OCI-LY1 (cell line): ENCODE results near the gene FAM131A.

Source experiments
- H2AFZ ChIP-seq: fragments of 200-600 bp; sonication (generic), shearing (Covaris generic); 2 replicates; pipeline ENCODE4 v1.6.0; 2014; ENCODE audit warnings: antibody characterized with exemption, mild to moderate bottlenecking, low read length
- H3F3A ChIP-seq: fragments of 200-600 bp; sonication (generic), shearing (Covaris generic); 2 replicates; pipeline ENCODE4 v1.6.0; 2014; ENCODE audit warnings: mild to moderate bottlenecking, antibody characterized with exemption, low read length, moderate library complexity; ENCODE audit not compliant: insufficient read depth
- H3K27ac ChIP-seq: fragments of 200-600 bp; sonication (generic); 2 replicates; pipeline ENCODE4 v1.5.1; 2014; ENCODE audit warnings: low read length, mixed run types, mild to moderate bottlenecking, low read depth; ENCODE audit not compliant: poor library complexity, severe bottlenecking
- H3K27me3 ChIP-seq: fragments of 200-600 bp; sonication (generic); 2 replicates; pipeline ENCODE4 v1.6.0; 2014; ENCODE audit warnings: antibody characterized with exemption, mild to moderate bottlenecking, low read length, moderate library complexity; ENCODE audit not compliant: insufficient read depth
- H3K36me3 ChIP-seq: fragments of 200-600 bp; sonication (generic); 2 replicates; pipeline ENCODE4 v1.6.1; 2014; ENCODE audit warnings: mild to moderate bottlenecking, antibody characterized with exemption, low read length, moderate library complexity, mixed read lengths; ENCODE audit not compliant: insufficient read depth
- H3K4me1 ChIP-seq: fragments of 200-600 bp; sonication (generic); 2 replicates; pipeline ENCODE4 v1.5.1; 2014; ENCODE audit warnings: mild to moderate bottlenecking, low read length, moderate library complexity; ENCODE audit not compliant: insufficient read depth, severe bottlenecking
- H3K4me2 ChIP-seq: fragments of 200-600 bp; sonication (generic), shearing (Covaris generic); 2 replicates; pipeline ENCODE4 v1.6.1; 2014; ENCODE audit warnings: low read length
- H3K4me3 ChIP-seq: fragments of 200-600 bp; sonication (generic); 2 replicates; pipeline ENCODE4 v1.5.1; 2014; ENCODE audit warnings: low read length, low read depth, mild to moderate bottlenecking, mixed read lengths; ENCODE audit not compliant: poor library complexity, severe bottlenecking
- H3K79me2 ChIP-seq: fragments of 200-600 bp; shearing (Covaris generic); 2 replicates; pipeline ENCODE4 v1.6.1; 2016; ENCODE audit warnings: mixed run types, low read length, mixed read lengths; ENCODE audit not compliant: insufficient read depth
- H3K9ac ChIP-seq: fragments of 200-600 bp; sonication (generic), shearing (Covaris generic); 2 replicates; pipeline ENCODE4 v1.6.1; 2014; ENCODE audit warnings: mild to moderate bottlenecking, low read length, mixed read lengths
- H3K9me2 ChIP-seq: fragments of 200-600 bp; sonication (generic), shearing (Covaris generic); 2 replicates; pipeline ENCODE4 v1.6.1; 2014; ENCODE audit warnings: low read depth, mild to moderate bottlenecking, low read length, mixed read lengths
- H3K9me3 ChIP-seq: fragments of 200-600 bp; shearing (Covaris generic); 2 replicates; pipeline ENCODE4 v1.6.1; 2014; ENCODE audit warnings: low read length, mixed read lengths
- H4K20me1 ChIP-seq: fragments of 200-600 bp; sonication (generic), shearing (Covaris generic); 2 replicates; pipeline ENCODE4 v1.6.0; 2016; ENCODE audit warnings: mild to moderate bottlenecking, low read length; ENCODE audit not compliant: insufficient read depth
- CTCF ChIP-seq: fragments of 200-600 bp; sonication (generic), shearing (Covaris generic); IDR thresholded peaks from 2 replicates; pipeline ENCODE4 v1.5.1; 2017; ENCODE audit warnings: mild to moderate bottlenecking, antibody characterized with exemption, low read length, moderate library complexity, mixed read lengths
- EZH2 ChIP-seq: fragments of 200-600 bp; sonication (generic), shearing (Covaris generic); IDR thresholded peaks from 2 replicates; pipeline ENCODE4 v1.8.0; 2017; ENCODE audit warnings: borderline replicate concordance, mixed run types, mild to moderate bottlenecking, antibody characterized with exemption, low read length, moderate library complexity, mixed read lengths

Gene FAM131A

GRCh38 chr3:184372911-184373310 lies 35.5 kb downstream of the FAM131A start:
- no peak overlapping the region for H3K4me3 ChIP-seq
- H3K27ac ChIP-seq = no peak overlapping the region
- no peaks in the 10 kb centered on the region for H3F3A ChIP-seq
- H3K27me3 ChIP-seq = no peaks in the 10 kb centered on the region; the same call in 1 of the 2 replicates
- H3K36me3 ChIP-seq = peaks cover 18% of the 10 kb centered on the region
- H3K9ac ChIP-seq = no peak overlapping the region
- H4K20me1 ChIP-seq = no peaks in the 10 kb centered on the region
- H3K4me1 ChIP-seq = no peaks in the 10 kb centered on the region
- no peaks in the 10 kb centered on the region for H3K79me2 ChIP-seq
- TF ChIP-seq CTCF (no peak), EZH2 (no peak)
- H3K9me3 ChIP-seq = no peaks in the 10 kb centered on the region
- H2AFZ ChIP-seq = no peak overlapping the region
- H3K4me2 ChIP-seq = no peak overlapping the region
- H3K9me2 ChIP-seq = no peaks in the 10 kb centered on the region

DNA sequence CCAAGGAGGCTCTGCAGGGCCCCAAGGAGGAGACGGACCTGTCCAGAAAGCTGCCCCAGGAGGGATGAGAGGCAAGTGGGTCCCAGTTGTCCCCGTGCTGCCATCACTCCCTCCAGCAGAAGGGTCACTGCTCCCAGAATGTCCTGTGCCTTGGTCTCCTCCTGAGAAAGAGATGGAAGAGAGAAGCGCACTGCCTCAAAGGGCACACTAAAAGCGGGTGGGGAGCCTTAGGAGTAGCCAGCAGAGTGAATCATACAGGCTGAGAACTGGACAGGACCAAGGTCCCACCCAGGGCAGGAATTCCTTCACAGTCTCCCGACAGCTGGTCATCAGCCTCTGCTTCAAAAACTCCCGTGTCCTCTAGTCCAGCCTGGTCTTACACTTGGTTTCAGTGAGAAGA lies 36.0 kb downstream of the FAM131A start:
- H3F3A ChIP-seq = no peaks in the 10 kb centered on the region
- no peaks in the 10 kb centered on the region for H3K9me2 ChIP-seq
- TF ChIP-seq EZH2 (no peak), CTCF (no peak)
- H3K9me3 ChIP-seq = no peaks in the 10 kb centered on the region
- no peak overlapping the region for H3K27ac ChIP-seq
- H2AFZ ChIP-seq = no peak overlapping the region
- H3K27me3 ChIP-seq = peaks cover under 1% of the 10 kb centered on the region; the same call in 1 of the 2 replicates
- H3K4me3 ChIP-seq = no peak overlapping the region
- no peak overlapping the region for H3K4me2 ChIP-seq
- peaks cover 13% of the 10 kb centered on the region for H3K36me3 ChIP-seq
- H3K79me2 ChIP-seq = no peaks in the 10 kb centered on the region
- H4K20me1 ChIP-seq = no peaks in the 10 kb centered on the region
- no peak overlapping the region for H3K9ac ChIP-seq
- H3K4me1 ChIP-seq = no peaks in the 10 kb centered on the region

DNA sequence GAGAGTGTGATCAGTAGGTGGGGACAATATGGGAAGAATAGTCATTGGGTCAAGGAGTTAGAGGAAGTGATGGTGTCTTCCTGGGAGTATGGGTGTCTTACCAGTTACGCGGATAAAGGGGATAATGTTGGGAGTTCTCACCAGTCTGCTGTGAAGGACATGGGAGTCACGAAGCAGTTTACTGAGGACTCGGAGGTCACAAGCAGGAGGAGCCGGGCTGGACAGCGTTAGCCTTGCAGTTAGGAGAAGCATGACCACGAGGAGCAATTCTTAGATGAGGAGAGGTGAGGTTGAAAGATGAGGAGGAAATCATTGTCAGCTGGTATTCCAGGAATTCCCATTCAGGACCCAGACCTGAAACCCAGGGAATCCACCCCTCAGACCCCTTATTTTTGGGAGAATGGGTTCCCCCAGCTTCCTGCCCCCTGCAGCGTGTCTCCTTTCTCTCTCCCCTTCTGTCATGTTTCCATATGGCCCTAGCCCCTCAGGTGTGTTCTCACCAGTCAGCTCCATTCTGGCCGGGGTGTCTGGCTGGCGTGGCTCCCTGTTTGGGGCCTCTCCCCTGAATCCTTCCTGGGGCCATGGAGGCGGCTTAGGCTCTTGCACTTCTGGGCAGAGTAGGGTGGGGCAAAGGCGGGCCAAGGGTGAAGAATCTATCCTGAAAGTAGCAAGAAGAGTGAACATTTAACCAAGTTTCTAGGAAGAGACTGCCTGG lies 38.5 kb downstream of the FAM131A start:
- no peaks in the 10 kb centered on the region for H3K4me1 ChIP-seq
- H2AFZ ChIP-seq = no peak overlapping the region
- no peak overlapping the region for H3K4me2 ChIP-seq
- no peaks in the 10 kb centered on the region for H3K9me2 ChIP-seq
- no peaks in the 10 kb centered on the region for H3F3A ChIP-seq
- peaks cover 7% of the 10 kb centered on the region; the same call in 1 of the 2 replicates for H3K27me3 ChIP-seq
- H3K9me3 ChIP-seq = no peaks in the 10 kb centered on the region
- no peak overlapping the region for H3K4me3 ChIP-seq
- no peaks in the 10 kb centered on the region for H3K36me3 ChIP-seq
- H3K27ac ChIP-seq = no peak overlapping the region
- no peaks in the 10 kb centered on the region for H3K79me2 ChIP-seq
- no peaks in the 10 kb centered on the region for H4K20me1 ChIP-seq
- TF ChIP-seq CTCF (no peak), EZH2 (no peak)
- H3K9ac ChIP-seq = no peak overlapping the region
